ENCODE data around the gene BBS5. TPM values are rescaled to one million over a fixed set of nuclear protein-coding genes. Genes with fewer than 3 reads are reported as not detected.
A peak's percentile ranks its signal among the peaks of the same experiment; 100 is the strongest.
"Not testable (repeated sequence)": the region's sequence is repeated elsewhere in the genome, so short reads cannot be mapped to it uniquely, and the experiment has no call there.

Gene BBS5
- total RNA-seq, result 1 to 10 TPM in 1 of 2 experiments, under 1 TPM in 1; 0.90 to 1.1 TPM

- Mint-ChIP-seq H3K4me3 (peak within 1 kb of the TSS; percentile 84), H3K27ac (no peak within 1 kb of the TSS), H3K36me3 (ENCODE audit: low read depth) (no peaks in the 10 kb centered on the region), H3K27me3 (no peaks in the 10 kb centered on the region), H3K9me3 (no peaks in the 10 kb centered on the region), H3K4me1 (peaks cover 20% of the 10 kb centered on the region)
- peak; percentile 82 for DNase-seq
- CTCF ChIA-PET, result interaction anchor here (0.7 to 4.3 kb wide), 13 partner anchors 9 to 448 kb away, joined by 3 to 29 read pairs (median 4); no protein-coding TSS in a partner anchor
- POLR2A ChIA-PET, result interaction anchor here (0.9 to 2.3 kb wide), 7 partner anchors 9 to 118 kb away, joined by 3 to 7 read pairs (median 3); partner anchors contain the start of genes FASTKD1 and LRP2
Observed at GRCh38 chr2:169479257-169480078, at the start of gene BBS5. Gene BBS5 (plus strand): TSS chr2:169479494. CDS start chr2:169479554, 60 bp downstream.

- POLR2A ChIA-PET; H3K4me3 Mint-ChIP-seq; H3K27ac Mint-ChIP-seq; H3K4me1 Mint-ChIP-seq; H3K36me3 Mint-ChIP-seq (ENCODE audit: low read depth); H3K9me3 Mint-ChIP-seq; DNase-seq; CTCF ChIA-PET: not testable (repeated sequence)
- peaks cover 27% of the 10 kb centered on the region for H3K27me3 Mint-ChIP-seq
Observed at GRCh38 chr2:169431772-169432171, 47.5 kb upstream of the BBS5 start.

GRCh38 chr2:169434236-169434635 lies 45.1 kb upstream of the BBS5 start:
- CTCF ChIA-PET; H3K9me3 Mint-ChIP-seq; H3K4me1 Mint-ChIP-seq; POLR2A ChIA-PET; H3K27ac Mint-ChIP-seq; H3K36me3 Mint-ChIP-seq (ENCODE audit: low read depth); H3K4me3 Mint-ChIP-seq; DNase-seq: not testable (repeated sequence)
- H3K27me3 Mint-ChIP-seq, result peaks cover 40% of the 10 kb centered on the region

- H3K27me3 Mint-ChIP-seq, result peaks cover 48% of the 10 kb centered on the region
- H3K36me3 Mint-ChIP-seq (ENCODE audit: low read depth), result no peaks in the 10 kb centered on the region
- no peaks in the 10 kb centered on the region for H3K9me3 Mint-ChIP-seq
- H3K4me3 Mint-ChIP-seq, result no peak overlapping the region
- H3K4me1 Mint-ChIP-seq, result no peaks in the 10 kb centered on the region
- POLR2A ChIA-PET, result no interaction called here
- CTCF ChIA-PET, result no interaction called here
- no peak for DNase-seq
- H3K27ac Mint-ChIP-seq, result no peak overlapping the region
Observed at GRCh38 chr2:169438466-169439072, 40.7 kb upstream of the BBS5 start.

- Mint-ChIP-seq H3K36me3 (ENCODE audit: low read depth) (no peaks in the 10 kb centered on the region), H3K4me1 (no peaks in the 10 kb centered on the region), H3K4me3 (no peak overlapping the region), H3K9me3 (no peaks in the 10 kb centered on the region), H3K27me3 (peaks cover 49% of the 10 kb centered on the region), H3K27ac (no peak overlapping the region)
- CTCF ChIA-PET, result no interaction called here
- POLR2A ChIA-PET, result no interaction called here
- DNase-seq, result no peak
Observed at GRCh38 chr2:169439900-169440299, 39.4 kb upstream of the BBS5 start.

GRCh38 chr2:169446452-169446851 lies 32.8 kb upstream of the BBS5 start:
- Mint-ChIP-seq H3K27ac (no peak overlapping the region), H3K4me3 (no peak overlapping the region), H3K27me3 (peaks cover 18% of the 10 kb centered on the region), H3K36me3 (ENCODE audit: low read depth) (no peaks in the 10 kb centered on the region), H3K9me3 (no peaks in the 10 kb centered on the region), H3K4me1 (no peaks in the 10 kb centered on the region)
- DNase-seq, result no peak
- ChIA-PET CTCF (interaction anchor here (0.9 kb wide), 1 partner anchor 482 kb away, joined by 3 read pairs; no protein-coding TSS in a partner anchor), POLR2A (no interaction called here)

- Mint-ChIP-seq H3K27me3 (peaks cover 12% of the 10 kb centered on the region), H3K4me1 (no peaks in the 10 kb centered on the region), H3K9me3 (no peaks in the 10 kb centered on the region), H3K27ac (no peak overlapping the region), H3K4me3 (no peak overlapping the region), H3K36me3 (ENCODE audit: low read depth) (no peaks in the 10 kb centered on the region)
- ChIA-PET POLR2A (no interaction called here), CTCF (no interaction called here)
- no peak for DNase-seq
Observed at GRCh38 chr2:169448316-169448715, 31.0 kb upstream of the BBS5 start.

GRCh38 chr2:169448865-169449264 lies 30.4 kb upstream of the BBS5 start:
- Mint-ChIP-seq H3K36me3 (ENCODE audit: low read depth) (no peaks in the 10 kb centered on the region), H3K4me3 (no peak overlapping the region), H3K9me3 (no peaks in the 10 kb centered on the region), H3K27me3 (peaks cover 14% of the 10 kb centered on the region), H3K27ac (no peak overlapping the region), H3K4me1 (no peaks in the 10 kb centered on the region)
- POLR2A ChIA-PET, result no interaction called here
- no peak for DNase-seq
- CTCF ChIA-PET, result no interaction called here

GRCh38 chr2:169452080-169452479 lies 27.2 kb upstream of the BBS5 start:
- CTCF ChIA-PET, result interaction anchor here (0.6 to 3.1 kb wide), 15 partner anchors 9 to 1270 kb away, joined by 3 to 8 read pairs (median 4); partner anchors contain the start of gene BBS5
- no peaks in the 10 kb centered on the region for H3K36me3 Mint-ChIP-seq (ENCODE audit: low read depth)
- H3K4me3 Mint-ChIP-seq, result no peak overlapping the region

GRCh38 chr2:169453044-169453443 lies 26.2 kb upstream of the BBS5 start:
- DNase-seq; POLR2A ChIA-PET; H3K4me3 Mint-ChIP-seq; H3K36me3 Mint-ChIP-seq (ENCODE audit: low read depth); H3K9me3 Mint-ChIP-seq; H3K4me1 Mint-ChIP-seq; H3K27ac Mint-ChIP-seq: not testable (repeated sequence)
- peaks cover 10% of the 10 kb centered on the region for H3K27me3 Mint-ChIP-seq
- CTCF ChIA-PET, result interaction anchor here (0.7 to 3.1 kb wide), 6 partner anchors 8 to 344 kb away, joined by 3 to 7 read pairs (median 3); no protein-coding TSS in a partner anchor

More at GRCh38 chr2:169452080-169452479, 27.2 kb upstream of the BBS5 start:
- no peak for DNase-seq
- peaks cover 10% of the 10 kb centered on the region for H3K27me3 Mint-ChIP-seq
- no peaks in the 10 kb centered on the region for H3K4me1 Mint-ChIP-seq
- POLR2A ChIA-PET, result no interaction called here
- no peak overlapping the region for H3K27ac Mint-ChIP-seq
- H3K9me3 Mint-ChIP-seq, result no peaks in the 10 kb centered on the region

- Mint-ChIP-seq H3K4me1 (no peaks in the 10 kb centered on the region), H3K27ac (no peak overlapping the region), H3K9me3 (no peaks in the 10 kb centered on the region), H3K4me3 (no peak overlapping the region), H3K27me3 (peaks cover 2% of the 10 kb centered on the region), H3K36me3 (ENCODE audit: low read depth) (no peaks in the 10 kb centered on the region)
- no peak for DNase-seq
- POLR2A ChIA-PET, result no interaction called here
- CTCF ChIA-PET, result interaction anchor here (1.2 to 1.3 kb wide), 2 partner anchors 9 to 18 kb away, joined by 4 to 6 read pairs; partner anchors contain the start of gene BBS5
Observed at GRCh38 chr2:169461143-169461542, 18.2 kb upstream of the BBS5 start.

GRCh38 chr2:169462896-169463695 lies 16.2 kb upstream of the BBS5 start:
- no peaks in the 10 kb centered on the region for H3K27me3 Mint-ChIP-seq
- no peak for DNase-seq
- H3K36me3 Mint-ChIP-seq (ENCODE audit: low read depth), result no peaks in the 10 kb centered on the region
- no peak overlapping the region for H3K4me3 Mint-ChIP-seq
- POLR2A ChIA-PET, result interaction anchor here (1.4 kb wide), 1 partner anchor 110 kb away, joined by 4 read pairs; the partner anchor contains the start of gene FASTKD1
- H3K27ac Mint-ChIP-seq, result no peak overlapping the region
- H3K9me3 Mint-ChIP-seq, result no peaks in the 10 kb centered on the region
- CTCF ChIA-PET, result interaction anchor here (0.8 kb wide), 1 partner anchor 10 kb away, joined by 3 read pairs; no protein-coding TSS in a partner anchor
- no peaks in the 10 kb centered on the region for H3K4me1 Mint-ChIP-seq
